HTR-8/SVneo (cell line): ENCODE measurements around the gene FABP2.

ENCODE experiments used
- DNase-seq: peaks from one replicate; pipeline ENCODE4 v3.0.0; 2011; ENCODE audit warnings: low spot score, mixed read lengths; ENCODE audit not compliant: insufficient read length
- FAIRE-seq: peaks from 2 replicates; lab custom pipeline; 2011; peaks lifted over from hg19 to GRCh38; lab: Jason Lieb, UNC

Gene FABP2

GRCh38 chr4:119271361-119272085, 50.4 kb downstream of the FABP2 start:
- DNase-seq (no peak), FAIRE-seq (no peak)

GRCh38 chr4:119268466-119268865, 53.5 kb downstream of the FABP2 start:
- FAIRE-seq, result no peak
- no peak for DNase-seq
